Transverse colon (tissue), 3 donors: ENCODE data around the gene ZNF451.
"Not testable (repeated sequence)": the region's sequence is repeated elsewhere in the genome, so short reads cannot be mapped to it uniquely, and the experiment has no call there.

Source experiments
- CTCF ChIP-seq, 5 experiments: fragments of 200-600 bp in 3 of 5; fragments of 450-650 bp in 2 of 5; sonication (generic) in 3 of 5; IDR thresholded peaks; 1 replicate in 2 of 5; 2 replicates in 3 of 5; pipeline ENCODE4 v1.5.1; 2016 to 2017; ENCODE audit warnings: antibody characterized with exemption in 5 of 5, inconsistent platforms in 3 of 5, mild to moderate bottlenecking in 2 of 5, moderate library complexity in 1 of 5
- POLR2A ChIP-seq: fragments of 450-650 bp; IDR thresholded peaks from one replicate; pipeline ENCODE4 v1.6.1; 2016; ENCODE audit warnings: antibody characterized with exemption, mild to moderate bottlenecking, moderate library complexity

- not testable (repeated sequence) for TF ChIP-seq CTCF (IDR thresholded peaks at IDR 0.05); POLR2A
Observed at GRCh38 chr6:57047257-57047585, 42.8 kb upstream of the ZNF451 start.
